ENCODE data around the gene SLC26A11. TPM values are rescaled to one million over a fixed set of nuclear protein-coding genes. Genes with fewer than 3 reads are reported as not detected.

SLC26A11 gene
- total and polyA plus RNA-seq, 2 donors (not counting 1 experiment from before 2014, with no cell fraction given): 5.8 to 19.3 TPM

- Histone ChIP-seq H3K4me1 (ENCODE audit: control insufficient read depth, extremely low read depth, insufficient read depth, low read length) (no peaks in the 10 kb centered on the region), H3K9ac (ENCODE audit: insufficient read depth, low read length) (no peak overlapping the region)
- TF ChIP-seq EZH2 (IDR thresholded peaks at IDR 0.05; ENCODE audit: low read length, missing control alignments): no peak
- no peak for TF ChIP-seq CTCF (conservative IDR thresholded peaks at IDR 0.05 in 1 of 2, IDR thresholded peaks at IDR 0.05 in 1 of 2; ENCODE audit: low read depth in 1 of 2, low read length in 2 of 2)
Measured at GRCh38 chr17:80204626-80205468, 15.4 kb upstream of the SLC26A11 start.

DNA sequence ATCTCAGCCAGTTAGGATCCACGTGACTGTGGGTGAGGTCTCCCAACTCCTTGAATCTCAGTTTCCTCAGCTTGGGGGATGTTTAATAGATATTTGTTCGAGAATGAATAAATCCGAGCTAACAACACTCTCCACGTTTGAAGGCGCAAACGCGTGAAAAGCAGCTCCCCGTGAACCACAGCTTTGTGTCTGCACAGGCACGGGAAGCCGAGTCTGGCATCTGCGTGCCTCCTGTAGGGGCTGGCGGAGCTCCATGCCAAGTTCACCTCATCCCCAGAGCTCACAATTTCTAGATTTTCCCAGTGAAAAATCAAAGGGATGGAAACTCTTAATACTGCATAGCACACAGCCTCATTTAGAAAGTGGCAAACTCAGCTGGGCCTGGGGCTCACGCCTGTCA is 14.4 kb upstream of the SLC26A11 start:
- Histone ChIP-seq H3K9me3 (ENCODE audit: control insufficient read depth, insufficient read depth, low read depth, low read length) (no peaks in the 10 kb centered on the region), H3K4me2 (ENCODE audit: extremely low read depth, insufficient read depth, low read length) (no peak overlapping the region), H3K27me3 (ENCODE audit: control insufficient read depth, insufficient read depth, low read length) (no peaks in the 10 kb centered on the region), H2AFZ (ENCODE audit: low read length) (no peak overlapping the region), H3K4me3 (replicated peaks in 1 of 4; ENCODE audit: control extremely low read depth in 1 of 4, insufficient read depth in 1 of 4, low read depth in 3 of 4, low read length in 4 of 4) (no peak overlapping the region), H3K36me3 (ENCODE audit: control insufficient read depth, insufficient read depth, low read length) (peaks cover 12% of the 10 kb centered on the region), H3K4me1 (ENCODE audit: control insufficient read depth, extremely low read depth, insufficient read depth, low read length) (no peaks in the 10 kb centered on the region), H3K27ac (ENCODE audit: insufficient read depth, low read length) (no peak overlapping the region), H3K79me2 (ENCODE audit: control insufficient read depth, insufficient read depth, low read length) (no peaks in the 10 kb centered on the region), H4K20me1 (ENCODE audit: control insufficient read depth, extremely low read depth, insufficient read depth, low read length) (no peaks in the 10 kb centered on the region), H3K9ac (ENCODE audit: insufficient read depth, low read length) (no peak overlapping the region)
- TF ChIP-seq CTCF (conservative IDR thresholded peaks at IDR 0.05 in 1 of 2, IDR thresholded peaks at IDR 0.05 in 1 of 2; ENCODE audit: low read depth in 1 of 2, low read length in 2 of 2) (no peak), EZH2 (IDR thresholded peaks at IDR 0.05; ENCODE audit: low read length, missing control alignments) (no peak)
- no peak for DNase-seq (ENCODE audit: low read depth in 2 of 2)

More at GRCh38 chr17:80204626-80205468, 15.4 kb upstream of the SLC26A11 start:
- Histone ChIP-seq H3K79me2 (ENCODE audit: control insufficient read depth, insufficient read depth, low read length) (no peaks in the 10 kb centered on the region), H2AFZ (ENCODE audit: low read length) (no peak overlapping the region), H3K4me3 (replicated peaks in 1 of 4; ENCODE audit: control extremely low read depth in 1 of 4, insufficient read depth in 1 of 4, low read depth in 3 of 4, low read length in 4 of 4) (no peak overlapping the region), H4K20me1 (ENCODE audit: control insufficient read depth, extremely low read depth, insufficient read depth, low read length) (no peaks in the 10 kb centered on the region), H3K9me3 (ENCODE audit: control insufficient read depth, insufficient read depth, low read depth, low read length) (no peaks in the 10 kb centered on the region), H3K27ac (ENCODE audit: insufficient read depth, low read length) (no peak overlapping the region), H3K27me3 (ENCODE audit: control insufficient read depth, insufficient read depth, low read length) (no peaks in the 10 kb centered on the region), H3K4me2 (ENCODE audit: extremely low read depth, insufficient read depth, low read length) (no peak overlapping the region), H3K36me3 (ENCODE audit: control insufficient read depth, insufficient read depth, low read length) (peaks cover 4% of the 10 kb centered on the region)
- no peak for DNase-seq (ENCODE audit: low read depth in 2 of 2)

- no peak overlapping the region for H3K27ac ChIP-seq (ENCODE audit: insufficient read depth, low read length)
- no peak overlapping the region for H3K9ac ChIP-seq (ENCODE audit: insufficient read depth, low read length)
- H3K4me3 ChIP-seq (replicated peaks in 1 of 4; ENCODE audit: control extremely low read depth in 1 of 4, insufficient read depth in 1 of 4, low read depth in 3 of 4, low read length in 4 of 4): no peak overlapping the region
- no peak for DNase-seq (ENCODE audit: low read depth in 2 of 2)
- H3K4me1 ChIP-seq (ENCODE audit: control insufficient read depth, extremely low read depth, insufficient read depth, low read length): no peaks in the 10 kb centered on the region
- no peak overlapping the region for H3K4me2 ChIP-seq (ENCODE audit: extremely low read depth, insufficient read depth, low read length)
- TF ChIP-seq EZH2 (IDR thresholded peaks at IDR 0.05; ENCODE audit: low read length, missing control alignments): no peak
- no peak for TF ChIP-seq CTCF (conservative IDR thresholded peaks at IDR 0.05 in 1 of 2, IDR thresholded peaks at IDR 0.05 in 1 of 2; ENCODE audit: low read depth in 1 of 2, low read length in 2 of 2)
- H4K20me1 ChIP-seq (ENCODE audit: control insufficient read depth, extremely low read depth, insufficient read depth, low read length): no peaks in the 10 kb centered on the region
- H3K79me2 ChIP-seq (ENCODE audit: control insufficient read depth, insufficient read depth, low read length): no peaks in the 10 kb centered on the region
- H3K9me3 ChIP-seq (ENCODE audit: control insufficient read depth, insufficient read depth, low read depth, low read length): no peaks in the 10 kb centered on the region
- no peak overlapping the region for H2AFZ ChIP-seq (ENCODE audit: low read length)
- H3K27me3 ChIP-seq (ENCODE audit: control insufficient read depth, insufficient read depth, low read length): no peaks in the 10 kb centered on the region
- peaks cover 24% of the 10 kb centered on the region for H3K36me3 ChIP-seq (ENCODE audit: control insufficient read depth, insufficient read depth, low read length)
Measured at GRCh38 chr17:80208050-80208449, 12.2 kb upstream of the SLC26A11 start.
